Left lung (tissue), 10 donors: ENCODE results near the gene TBL1XR1. TPM values are rescaled to one million over a fixed set of nuclear protein-coding genes. Genes with fewer than 3 reads are reported as not detected.

Experiments
- ATAC-seq: fragments of 200-7000 bp; cut with Tn5 transposase; one replicate; pipeline ENCODE4 v1.9.1; 2020; ENCODE audit warnings: moderate library complexity
- DNase-seq, 4 donors: peaks; one replicate each; pipeline ENCODE4 v3.0.0-alpha.2; 2013 to 2020
- H3K27ac ChIP-seq, 2 donors: fragments of 200-600 bp; sonication (generic) in 1 of 2; one replicate each; pipeline versions ENCODE4 v1.5.0 to v1.8.0; 2020 to 2021
- H3K27me3 ChIP-seq, 2 donors: fragments of 200-600 bp; sonication (generic) in 1 of 2; one replicate each; pipeline versions ENCODE4 v1.5.0 to v1.8.0; 2020 to 2021
- H3K36me3 ChIP-seq, 2 donors: fragments of 200-600 bp; sonication (generic) in 1 of 2; one replicate each; pipeline versions ENCODE4 v1.5.0 to v1.8.0; 2020 to 2021
- H3K4me1 ChIP-seq, 2 donors: fragments of 200-600 bp; one replicate each; pipeline ENCODE4 v1.8.0; 2021
- H3K4me3 ChIP-seq, 2 donors: fragments of 200-600 bp; sonication (generic) in 1 of 2; one replicate each; pipeline versions ENCODE4 v1.5.0 to v1.8.0; 2020 to 2021; ENCODE audit warnings: mild to moderate bottlenecking in 1 of 2
- H3K9me3 ChIP-seq, 2 donors: fragments of 200-600 bp; sonication (generic) in 1 of 2; one replicate each; pipeline versions ENCODE4 v1.5.0 to v1.8.0; 2020 to 2021
- CTCF ChIP-seq, 2 donors: fragments of 200-600 bp; sonication (generic) in 1 of 2; IDR thresholded peaks; one replicate each; pipeline versions ENCODE4 v1.5.0 to v1.8.0; 2021; ENCODE audit warnings: antibody characterized with exemption in 2 of 2
- intact Hi-C, 2 donors: fragments of 100-400 bp; cut with DNase I; formaldehyde crosslinking; loops; one replicate each; pipeline versions ENCODE4 v1.11.2 to v1.14.2; 2022
- polyA plus RNA-seq, 6 donors: library from polyadenylated mRNA; unstranded; fragments of 120-200 nt; gene quantifications; one replicate each; pipeline ENCODE4 v1.2.1, GENCODE V29; 2013; ENCODE audit not compliant: insufficient read length in 6 of 6
- total RNA-seq, 2 donors: library from RNA; stranded (reverse); fragmentation: NEBNext Ultra II Directional; extraction: Animal tissue kit (Norgen Biotek cat#: 25700); gene quantifications; one replicate each; pipeline ENCODE4 v1.2.1, GENCODE V29; 2021
- donor health status: DM: no; HTN: yes; CAD: no.
- donor health status: DM: no; HTN: no; CAD: no.

The TBL1XR1 gene
- total and polyA plus RNA-seq, 8 donors: 116 to 202 (median 155) TPM

DNA sequence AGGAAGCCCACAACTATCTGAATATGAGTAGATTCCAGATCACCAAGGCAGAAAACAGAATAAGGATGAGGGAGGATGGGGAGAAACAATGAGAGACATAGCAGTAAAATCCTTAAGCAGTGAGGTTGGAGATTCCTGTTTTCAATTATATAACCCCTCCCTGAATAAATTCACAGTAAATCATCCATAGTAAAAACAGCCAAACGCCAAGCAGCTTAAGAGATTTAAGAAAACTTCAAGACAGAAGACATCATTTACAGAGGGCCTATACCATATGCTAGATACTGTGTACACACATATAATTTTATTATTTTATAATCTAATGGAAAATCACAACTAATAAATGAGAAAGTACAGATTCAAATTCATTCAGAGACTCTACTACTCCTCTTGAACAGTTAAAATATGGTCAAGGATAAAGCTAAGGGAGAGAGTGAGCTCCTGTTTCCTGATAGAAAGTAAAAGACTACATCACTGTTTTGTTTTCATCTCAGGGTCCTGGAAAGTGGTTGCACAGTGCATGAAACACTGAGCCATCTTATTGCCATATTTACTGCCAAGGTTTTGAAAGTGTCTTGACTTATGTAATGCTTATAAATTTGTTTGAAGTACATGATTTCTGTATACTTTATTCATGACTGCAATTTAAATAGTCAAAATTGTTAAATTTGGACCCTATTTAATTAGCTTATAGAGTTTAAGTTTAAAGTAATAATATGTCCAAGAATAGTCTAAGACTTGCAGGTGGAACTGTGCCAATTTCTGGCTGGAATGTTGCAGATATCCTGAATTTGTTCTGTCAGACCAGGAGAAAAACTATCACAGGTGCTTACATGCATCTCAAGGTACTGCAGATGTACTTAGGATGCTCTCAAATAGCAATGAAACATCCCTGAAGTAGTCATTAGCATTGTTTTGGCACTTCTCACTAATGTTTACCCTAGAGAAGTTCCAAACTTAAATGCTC, 141.4 kb downstream of the TBL1XR1 start:
- no peak for TF ChIP-seq CTCF (IDR thresholded peaks at IDR 0.05)
- Histone ChIP-seq H3K36me3 (peaks cover 0 to 13% of the 10 kb centered on the region in 2 donors), H3K4me1 (peaks cover 0 to 27% of the 10 kb centered on the region in 2 donors), H3K27me3 (no peaks in the 10 kb centered on the region), H3K27ac (no peak overlapping the region), H3K9me3 (no peaks in the 10 kb centered on the region), H3K4me3 (no peak overlapping the region)
- no peak for ATAC-seq
- no peak for DNase-seq
- intact Hi-C loops: loop anchor here in 1 of 2 donors (10.0 kb wide), 1 partner anchor 139 kb away; the partner anchor contains the start of gene TBL1XR1

DNA sequence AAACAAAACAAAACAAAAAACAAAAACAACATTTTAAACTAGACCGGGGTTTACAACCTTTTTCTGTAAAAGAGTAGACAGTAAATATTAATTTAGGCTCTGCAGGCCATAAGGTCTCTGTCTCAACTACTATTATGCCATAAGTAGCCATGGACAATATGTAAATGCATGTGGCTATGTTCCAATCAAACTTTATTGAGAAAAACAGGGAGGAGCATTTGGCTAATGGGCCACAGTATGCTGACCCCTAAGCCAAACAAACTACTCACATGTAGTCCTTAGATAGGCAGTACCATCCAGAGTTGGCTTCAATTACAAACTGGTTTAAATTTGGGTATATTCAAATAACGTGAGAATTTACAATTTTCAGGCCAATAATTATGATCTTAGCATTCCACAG, 144.2 kb downstream of the TBL1XR1 start:
- peaks cover 0 to 31% of the 10 kb centered on the region in 2 donors for H3K36me3 ChIP-seq
- no peak overlapping the region for H3K27ac ChIP-seq
- ATAC-seq (no peak), DNase-seq (no peak)
- H3K27me3 ChIP-seq: no peaks in the 10 kb centered on the region
- no peak for TF ChIP-seq CTCF (IDR thresholded peaks at IDR 0.05)
- peaks cover 0 to 28% of the 10 kb centered on the region in 2 donors for H3K4me1 ChIP-seq
- H3K9me3 ChIP-seq: no peaks in the 10 kb centered on the region
- intact Hi-C loops: loop anchor here in 1 of 2 donors (10.0 kb wide), 1 partner anchor 142 kb away; the partner anchor contains the start of gene TBL1XR1
- no peak overlapping the region for H3K4me3 ChIP-seq

DNA sequence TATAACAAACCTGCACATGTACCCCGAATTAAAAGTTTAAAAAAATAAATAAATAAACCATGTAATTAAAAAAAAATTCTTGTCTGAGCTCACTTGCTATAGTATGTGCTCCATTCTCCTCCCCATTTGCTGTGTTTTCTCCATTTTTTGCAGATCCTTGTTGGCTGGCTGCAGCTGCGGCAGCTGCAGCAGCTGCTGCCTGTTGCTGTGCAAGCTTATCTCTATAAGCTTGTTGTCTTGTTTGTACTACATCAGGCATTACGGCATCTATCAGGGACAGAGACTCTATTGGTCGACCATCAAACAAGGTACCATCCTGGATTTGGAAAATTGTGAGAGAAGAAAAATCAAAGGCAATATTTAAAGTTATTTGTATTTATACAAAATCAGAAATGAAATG, 145.9 kb downstream of the TBL1XR1 start:
- H3K36me3 ChIP-seq: peaks cover 0 to 48% of the 10 kb centered on the region in 2 donors
- TF ChIP-seq CTCF (IDR thresholded peaks at IDR 0.05): no peak
- ATAC-seq (peak; percentile 17), DNase-seq (peak in 1 of 4 donors; percentile 65)
- intact Hi-C loops: loop anchor here in 1 of 2 donors (2.0 to 10.0 kb wide), 2 partner anchors 143 to 307 kb away; partner anchors contain the start of gene TBL1XR1
- peaks cover 0 to 22% of the 10 kb centered on the region in 2 donors for H3K4me1 ChIP-seq
- no peaks in the 10 kb centered on the region for H3K9me3 ChIP-seq
- H3K4me3 ChIP-seq: no peak overlapping the region
- H3K27me3 ChIP-seq: no peaks in the 10 kb centered on the region
- H3K27ac ChIP-seq: no peak overlapping the region

- peak; percentile 40 to 47 for TF ChIP-seq CTCF (IDR thresholded peaks at IDR 0.05)
- H3K9me3 ChIP-seq: no peaks in the 10 kb centered on the region
- ATAC-seq (peak; percentile 84), DNase-seq (peak in 1 of 4 donors; percentile 61)
- H3K4me1 ChIP-seq: peaks cover 0 to 14% of the 10 kb centered on the region in 2 donors
- H3K27me3 ChIP-seq: no peaks in the 10 kb centered on the region
- no peak overlapping the region for H3K27ac ChIP-seq
- peaks cover 0 to 55% of the 10 kb centered on the region in 2 donors for H3K36me3 ChIP-seq
- no peak overlapping the region for H3K4me3 ChIP-seq
- intact Hi-C loops: loop anchor here in 1 of 2 donors (2.0 to 10.0 kb wide), 2 partner anchors 144 to 308 kb away; partner anchors contain the start of gene TBL1XR1
Observed at GRCh38 chr3:177050501-177051237, 146.6 kb downstream of the TBL1XR1 start.
